GM19328 (cell line): Measurements from ENCODE around the gene AFAP1L2.

Experiments
- ATAC-seq: cut with Tn5 transposase; IDR thresholded peaks from one replicate; pipeline ENCODE4 v1.9.1; 2021; ENCODE audit warnings: mild to moderate bottlenecking, moderate library complexity; ENCODE audit not compliant: unreplicated experiment

Gene AFAP1L2

GRCh38 chr10:114315566-114316420 lies 88.5 kb downstream of the AFAP1L2 start:
- ATAC-seq = no peak

DNA sequence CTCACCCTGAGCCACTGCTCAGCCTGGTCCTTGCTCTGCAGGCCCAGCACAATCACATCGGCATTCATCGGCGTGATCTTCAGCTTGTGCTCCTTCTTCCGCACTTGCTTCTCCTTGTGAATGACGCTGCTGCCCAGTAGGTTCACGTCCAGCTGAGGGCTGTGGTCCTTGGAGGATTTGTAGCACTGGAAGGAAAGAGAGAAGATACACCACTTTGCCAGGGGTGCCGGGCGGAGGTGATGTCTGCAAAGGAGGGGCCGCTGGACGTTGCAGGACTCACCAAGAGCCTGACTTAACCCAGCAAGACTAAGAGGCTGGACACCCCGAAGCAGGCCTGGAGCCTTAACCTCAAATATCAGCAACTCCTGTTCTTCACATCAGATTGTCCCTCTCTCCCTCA lies 90.4 kb downstream of the AFAP1L2 start:
- no peak for ATAC-seq

DNA sequence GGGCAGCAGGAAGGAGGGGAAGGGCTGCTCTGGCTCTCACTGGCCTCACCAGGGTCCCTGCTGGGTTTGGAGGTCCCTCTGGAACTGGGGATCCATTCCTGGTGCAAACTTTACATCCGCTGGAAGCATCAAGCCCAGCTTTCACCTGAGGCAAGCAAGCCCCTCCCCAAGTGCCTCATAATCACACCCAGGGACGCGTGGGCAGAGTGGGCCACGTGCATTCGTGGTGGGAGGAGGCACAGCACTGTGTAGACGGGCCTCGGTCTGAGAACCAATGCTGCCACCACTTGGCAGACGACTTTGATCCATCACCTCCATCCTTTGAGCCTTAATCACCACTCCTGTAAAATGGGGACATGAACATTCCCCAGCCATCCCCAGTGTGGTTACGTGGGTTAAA lies 91.2 kb downstream of the AFAP1L2 start:
- ATAC-seq = no peak

- ATAC-seq = no peak
Measured at GRCh38 chr10:114311496-114312209, 92.6 kb downstream of the AFAP1L2 start.

DNA sequence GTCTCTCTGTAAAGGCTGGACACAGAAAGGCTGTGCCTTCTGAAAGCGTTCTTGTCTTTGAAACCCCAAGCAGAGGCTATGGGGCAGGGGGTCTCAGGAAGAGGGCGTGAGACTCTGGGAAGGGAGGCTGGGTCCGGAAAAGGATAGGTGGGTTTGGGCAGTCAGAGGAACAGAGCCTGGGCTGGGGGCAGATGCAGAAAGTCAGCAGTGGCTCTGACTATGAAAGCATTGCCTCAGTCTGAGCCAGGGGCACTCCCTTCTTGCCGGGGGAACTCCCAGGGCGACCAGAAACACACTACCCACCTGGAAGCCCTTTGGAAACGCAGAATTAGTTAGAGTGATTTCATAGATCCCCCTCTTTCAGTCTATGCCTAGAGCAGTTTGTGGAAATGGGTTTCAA lies 93.3 kb downstream of the AFAP1L2 start:
- no peak for ATAC-seq

GRCh38 chr10:114310346-114310745 lies 94.0 kb downstream of the AFAP1L2 start:
- no peak for ATAC-seq

DNA sequence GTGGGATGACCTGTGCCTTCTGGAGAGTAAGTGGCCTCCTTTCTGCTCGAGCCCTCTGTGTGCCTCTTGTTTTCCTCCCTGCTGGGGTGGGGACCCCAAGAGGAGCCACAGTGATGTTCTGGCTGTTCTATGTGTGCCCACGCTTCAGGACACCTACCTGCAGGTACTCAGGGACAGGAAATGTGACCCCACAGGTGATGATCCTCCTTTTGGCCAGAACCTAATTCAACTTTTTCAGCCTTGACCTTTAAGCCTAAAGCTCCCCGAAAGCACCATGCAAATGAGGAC lies 95.0 kb downstream of the AFAP1L2 start:
- no peak for ATAC-seq

GRCh38 chr10:114308531-114309363 lies 95.6 kb downstream of the AFAP1L2 start:
- ATAC-seq = no peak

GRCh38 chr10:114307731-114308130 lies 96.6 kb downstream of the AFAP1L2 start:
- no peak for ATAC-seq

DNA sequence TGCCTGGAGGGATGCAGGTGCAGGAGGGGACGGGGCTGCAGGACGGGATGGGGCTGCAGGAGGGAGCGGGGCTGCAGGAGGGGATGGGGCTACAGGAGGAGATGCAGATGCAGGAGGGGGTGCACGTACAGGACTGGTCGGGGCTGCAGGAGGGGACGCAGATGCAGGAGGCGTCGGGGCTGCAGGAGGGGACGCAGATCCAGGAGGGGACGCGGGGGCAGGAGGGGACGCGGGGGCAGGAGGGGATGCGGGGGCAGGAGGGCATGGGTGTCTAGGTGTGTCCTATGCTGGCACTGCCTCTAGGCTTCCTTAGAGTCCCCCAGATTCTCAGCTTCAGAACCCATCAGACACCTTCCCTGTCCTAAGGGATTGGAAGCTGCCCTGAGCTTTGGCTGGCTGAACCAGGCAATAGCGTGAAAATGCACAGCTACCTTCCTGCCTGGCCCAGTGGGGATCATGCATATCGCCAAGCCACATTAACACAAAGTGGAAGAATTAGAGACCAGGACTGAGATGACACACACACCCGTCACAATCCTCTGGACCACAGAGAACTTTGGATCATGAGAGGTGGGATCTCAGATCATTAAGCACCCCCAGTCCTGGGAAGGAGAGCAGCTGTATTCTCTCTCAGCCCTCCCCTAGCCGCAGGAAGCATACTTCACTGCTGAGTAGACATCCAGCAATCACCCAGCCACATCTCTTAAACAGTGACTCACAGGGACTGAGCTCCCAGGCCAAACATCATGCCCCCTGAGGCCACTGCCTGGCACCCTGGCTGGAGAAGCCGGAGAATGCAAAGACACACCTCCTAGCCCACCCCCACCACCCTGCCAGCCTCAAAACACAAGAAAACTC lies 98.0 kb downstream of the AFAP1L2 start:
- no peak for ATAC-seq

DNA sequence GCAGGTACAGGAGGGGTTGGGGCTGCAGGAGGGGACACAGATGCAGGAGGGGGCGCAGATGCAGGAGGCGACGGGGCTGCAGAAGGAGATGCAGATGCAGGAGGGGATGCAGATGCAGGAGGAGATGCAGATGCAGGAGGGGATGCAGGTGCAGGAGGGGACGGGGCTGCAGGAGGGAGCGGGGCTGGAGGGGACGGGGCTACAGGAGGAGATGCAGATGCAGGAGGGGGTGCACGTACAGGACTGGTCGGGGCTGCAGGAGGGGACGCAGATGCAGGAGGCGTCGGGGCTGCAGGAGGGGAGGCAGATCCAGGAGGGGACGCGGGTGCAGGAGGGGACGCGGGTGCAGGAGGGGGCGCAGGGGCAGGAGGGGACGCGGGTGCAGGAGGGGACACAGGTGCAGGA lies 98.8 kb downstream of the AFAP1L2 start:
- ATAC-seq = no peak

GRCh38 chr10:114304571-114305421 lies 99.5 kb downstream of the AFAP1L2 start:
- ATAC-seq = peak; percentile 51

GRCh38 chr10:114304017-114304570 lies 100.2 kb downstream of the AFAP1L2 start:
- ATAC-seq = peak; percentile 58

DNA sequence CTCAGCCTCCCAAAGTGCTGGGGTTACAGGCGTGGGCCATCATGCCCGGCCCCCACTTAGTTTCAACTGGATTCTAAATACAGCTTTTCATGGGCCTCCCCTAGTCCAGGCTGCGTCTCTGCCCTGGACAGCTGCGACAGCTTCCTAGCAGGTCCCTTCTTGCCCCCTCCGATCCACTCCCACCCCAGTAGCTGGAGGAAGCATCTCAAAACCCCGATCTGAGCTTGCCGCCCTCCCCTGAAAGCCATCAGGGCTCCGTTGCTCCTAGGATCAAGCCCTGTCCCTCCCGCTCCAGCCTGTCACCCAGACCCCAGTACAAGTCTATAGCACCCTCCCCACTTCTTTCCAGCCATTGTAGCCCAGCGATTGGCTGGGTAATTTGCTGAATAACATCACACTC lies 100.7 kb downstream of the AFAP1L2 start:
- ATAC-seq = no peak

DNA sequence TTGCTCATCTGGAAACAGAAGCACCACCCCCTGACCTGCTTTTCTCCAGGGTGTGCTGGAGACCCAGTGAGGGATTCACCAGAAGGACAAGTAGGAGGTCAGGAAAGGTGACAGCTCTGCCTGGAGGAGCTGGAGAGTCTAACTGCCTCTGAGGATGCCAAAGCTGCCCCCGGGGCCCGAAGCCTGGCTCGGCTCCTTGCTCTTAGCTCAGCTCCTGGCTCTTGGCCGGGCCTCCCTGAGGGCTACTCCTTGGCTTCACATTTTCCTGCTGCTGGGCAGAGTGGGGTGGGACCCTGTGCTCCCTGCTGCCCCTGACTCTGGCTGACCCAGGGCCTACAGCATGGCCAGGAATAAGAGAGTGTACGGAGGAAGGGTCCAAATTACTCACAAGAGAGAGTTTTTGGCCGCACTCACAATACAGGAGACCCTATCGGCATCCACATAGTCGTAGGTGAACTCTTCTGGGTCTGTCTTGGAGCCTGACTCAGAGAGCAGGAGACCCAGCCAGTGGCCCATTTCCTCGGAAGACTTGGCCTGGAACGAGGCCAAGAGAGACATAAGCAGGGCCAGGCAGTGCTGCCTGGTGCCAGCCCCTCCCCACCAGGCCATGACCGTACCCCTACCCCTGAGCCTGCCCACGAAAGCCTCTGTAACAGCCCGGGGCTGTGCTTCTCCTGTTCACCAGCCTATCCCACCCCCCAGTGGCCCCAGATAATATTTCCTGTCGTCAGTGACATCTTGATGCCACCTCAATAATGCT lies 102.2 kb downstream of the AFAP1L2 start:
- no peak for ATAC-seq

GRCh38 chr10:114301177-114301576 lies 103.1 kb downstream of the AFAP1L2 start:
- no peak for ATAC-seq

GRCh38 chr10:114300036-114300645 lies 104.2 kb downstream of the AFAP1L2 start:
- no peak for ATAC-seq

- no peak for ATAC-seq
Measured at GRCh38 chr10:114297136-114297705, 107.1 kb downstream of the AFAP1L2 start.
